GM23248 (cell line): ENCODE measurements around the gene SLC6A7. TPM values are rescaled to one million over a fixed set of nuclear protein-coding genes. Genes with fewer than 3 reads are reported as not detected.

Source experiments
- DNase-seq: peaks from one replicate; pipeline ENCODE4 v3.0.0-alpha.2; 2015
- H2AFZ ChIP-seq: fragments of 200-600 bp; sonication (generic); 2 replicates; pipeline ENCODE4 v1.6.1; 2016; ENCODE audit warnings: antibody characterized with exemption
- H3F3A ChIP-seq: fragments of 200-600 bp; sonication (generic); 2 replicates; pipeline ENCODE4 v1.6.1; 2016; ENCODE audit warnings: mild to moderate bottlenecking, antibody characterized with exemption, mixed run types; ENCODE audit not compliant: insufficient read depth
- H3K27ac ChIP-seq: fragments of 200-600 bp; sonication (generic); 2 replicates; pipeline ENCODE4 v1.5.1; 2016; ENCODE audit warnings: mild to moderate bottlenecking
- H3K27me3 ChIP-seq: fragments of 200-600 bp; sonication (generic); replicated peaks from 2 replicates; pipeline ENCODE4 v1.6.1; 2016; ENCODE audit warnings: mild to moderate bottlenecking; ENCODE audit not compliant: insufficient read depth
- H3K36me3 ChIP-seq: fragments of 200-600 bp; sonication (generic); 2 replicates; pipeline ENCODE4 v1.6.1; 2016; ENCODE audit warnings: low read depth, mild to moderate bottlenecking
- H3K4me1 ChIP-seq: fragments of 200-600 bp; sonication (generic); 2 replicates; pipeline ENCODE4 v1.6.1; 2016; ENCODE audit warnings: mild to moderate bottlenecking; ENCODE audit not compliant: insufficient read depth
- H3K4me2 ChIP-seq: fragments of 200-600 bp; sonication (generic); one replicate; pipeline ENCODE4 v1.6.1; 2016; ENCODE audit warnings: mild to moderate bottlenecking; ENCODE audit not compliant: unreplicated experiment
- H3K4me3 ChIP-seq: fragments of 200-600 bp; sonication (generic); 2 replicates; pipeline ENCODE4 v1.5.1; 2016; ENCODE audit warnings: mild to moderate bottlenecking
- H3K79me2 ChIP-seq: fragments of 200-600 bp; sonication (generic); 2 replicates; pipeline ENCODE4 v1.6.1; 2016; ENCODE audit warnings: mild to moderate bottlenecking; ENCODE audit not compliant: insufficient read depth
- H3K9ac ChIP-seq: fragments of 200-600 bp; sonication (generic); 2 replicates; pipeline ENCODE4 v1.6.1; 2016; ENCODE audit warnings: mild to moderate bottlenecking
- H3K9me2 ChIP-seq: fragments of 200-600 bp; sonication (generic); 2 replicates; pipeline ENCODE4 v1.6.1; 2016; ENCODE audit warnings: mixed run types, mild to moderate bottlenecking, moderate library complexity; ENCODE audit not compliant: insufficient read depth
- H3K9me3 ChIP-seq: fragments of 200-600 bp; sonication (generic); one replicate; pipeline ENCODE4 v1.6.1; 2017; ENCODE audit warnings: low read depth
- H4K20me1 ChIP-seq: fragments of 200-600 bp; sonication (generic); 2 replicates; pipeline ENCODE4 v1.6.0; 2016; ENCODE audit not compliant: insufficient read depth
- EZH2 ChIP-seq: fragments of 200-600 bp; sonication (generic); IDR thresholded peaks from 2 replicates; pipeline ENCODE4 v1.6.1; 2018; ENCODE audit warnings: antibody characterized with exemption, mild to moderate bottlenecking; ENCODE audit not compliant: insufficient read depth, poor library complexity, severe bottlenecking
- EZH2phosphoT487 ChIP-seq: fragments of 200-600 bp; sonication (generic); IDR thresholded peaks from 2 replicates; pipeline ENCODE4 v1.6.1; 2018; ENCODE audit warnings: antibody characterized with exemption, moderate library complexity, mild to moderate bottlenecking, low read depth; ENCODE audit not compliant: insufficient read depth
- WGBS, 2 experiments: methylation state at CpG; one replicate each; pipeline ENCODE4 v1.1.6; 2015 to 2017; ENCODE audit warnings: low lambda C conversion rate in 2 of 2, low coverage in 1 of 2; ENCODE audit errors: missing lambda C conversion rate in 2 of 2; 5-methylcytosine and 5-hydroxymethylcytosine counted together
- in situ Hi-C: fragments of 300-500 bp; cut with MboI; formaldehyde crosslinking; loops from 2 replicates; pipeline ENCODE4 v1.15.0; 2020
- polyA plus RNA-seq: library from polyadenylated mRNA; unstranded; fragments of >200 nt; fragmentation: Nextera tagmentation; extraction: Ambion mirVana; gene quantifications from 2 replicates; pipeline ENCODE4 v1.2.1, GENCODE V29; 2016
- total RNA-seq: library from RNA; depleted of rRNA; stranded (reverse); fragments of >200 nt; shearing (Covaris generic); gene quantifications from 2 replicates; pipeline ENCODE4 v1.2.3, GENCODE V29; 2014

SLC6A7 gene
- total and polyA plus RNA-seq, 2 experiments from 2014 or later: not detected

DNA sequence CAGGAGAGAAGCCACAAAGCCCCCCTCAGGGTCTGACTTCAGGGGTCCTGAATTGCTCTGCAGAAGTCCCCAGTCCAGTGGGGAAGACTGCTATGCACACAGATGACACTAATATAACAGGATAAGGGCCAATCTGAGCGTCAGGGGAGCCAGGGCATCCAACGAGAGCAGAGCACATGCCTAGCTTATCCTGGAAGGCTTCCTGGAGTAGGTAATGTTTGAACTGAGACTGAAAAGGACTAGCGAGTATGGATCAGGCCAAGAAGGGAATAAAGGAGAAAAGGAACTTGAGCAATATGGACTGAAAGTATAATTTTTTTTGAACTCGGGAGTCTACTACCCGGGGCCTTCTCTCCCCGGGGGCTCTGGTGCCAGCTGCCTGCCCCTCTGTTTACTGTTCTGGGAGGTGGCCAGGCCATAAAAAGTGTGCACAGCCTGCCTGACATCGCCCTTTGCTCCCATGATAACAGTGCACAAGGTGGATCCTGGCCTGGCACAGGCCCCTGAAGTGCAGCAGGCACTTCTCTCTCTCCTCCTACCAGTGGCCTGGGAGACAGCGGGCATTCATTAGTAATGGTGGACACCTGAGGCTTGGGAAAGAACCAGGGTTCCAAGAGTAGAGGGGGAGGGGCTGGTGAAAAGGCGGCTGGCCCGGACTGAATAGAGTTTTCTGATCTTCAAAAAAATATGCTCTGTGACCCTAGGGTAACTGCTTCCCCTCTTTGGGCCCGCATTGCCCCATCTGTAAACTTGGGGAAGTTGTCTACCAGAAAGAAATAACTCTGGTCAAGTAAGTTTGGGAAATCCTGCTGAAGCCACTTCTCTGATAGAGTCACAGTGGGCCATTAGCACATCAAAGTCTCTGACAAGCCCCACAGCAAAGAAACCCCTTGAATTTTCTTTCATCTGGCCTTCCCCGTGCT, 4.6 kb upstream of the SLC6A7 start:
- TF ChIP-seq EZH2phosphoT487: no peak
- TF ChIP-seq EZH2: no peak
- DNase-seq: no peak
- in situ Hi-C loops: no loop called here

DNA sequence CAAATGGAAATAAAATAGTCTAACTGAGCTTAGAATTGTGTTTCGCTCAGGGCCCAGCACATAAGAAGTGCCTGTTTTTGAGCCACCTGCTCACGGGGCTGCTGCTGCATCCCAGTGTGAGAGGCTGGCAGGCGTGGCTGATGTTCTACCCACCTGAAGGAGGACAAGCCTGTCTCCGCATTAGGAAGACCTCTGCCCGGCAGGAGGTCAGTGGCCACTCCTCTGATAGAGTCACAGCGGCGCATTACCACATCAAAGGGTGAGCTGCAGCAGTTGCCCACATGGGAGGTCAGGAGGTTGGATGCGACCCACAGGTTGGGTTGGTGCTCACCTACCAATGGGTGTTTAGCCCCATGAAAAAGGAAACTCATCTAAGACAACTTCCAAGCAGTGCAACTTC, 3.7 kb upstream of the SLC6A7 start:
- Histone ChIP-seq H3K4me2 (no peak overlapping the region), H3K9me2 (no peaks in the 10 kb centered on the region), H3F3A (no peaks in the 10 kb centered on the region), H3K9ac (no peak overlapping the region), H3K4me1 (no peaks in the 10 kb centered on the region), H3K4me3 (no peak overlapping the region), H4K20me1 (no peaks in the 10 kb centered on the region), H3K27ac (no peak overlapping the region), H3K36me3 (no peaks in the 10 kb centered on the region), H3K27me3 (peaks cover 30% of the 10 kb centered on the region), H3K9me3 (no peaks in the 10 kb centered on the region), H2AFZ (no peak overlapping the region), H3K79me2 (no peaks in the 10 kb centered on the region)
- in situ Hi-C loops: no loop called here
- 85 to 87% methylated on average over 8 of the region's 8 CpGs for WGBS, 2 experiments
- no peak for DNase-seq
- no peak for TF ChIP-seq EZH2

More for the DNA sequence above, 4.6 kb upstream of the SLC6A7 start:
- 80 to 86% methylated on average over 12 of the region's 12 CpGs for WGBS, 2 experiments
- H2AFZ ChIP-seq: no peak overlapping the region
- H3K79me2 ChIP-seq: no peaks in the 10 kb centered on the region
- H3K36me3 ChIP-seq: no peaks in the 10 kb centered on the region
- H3K4me1 ChIP-seq: no peaks in the 10 kb centered on the region
- H3K9me2 ChIP-seq: no peaks in the 10 kb centered on the region
- no peaks in the 10 kb centered on the region for H4K20me1 ChIP-seq
- H3K4me2 ChIP-seq: no peak overlapping the region
- H3F3A ChIP-seq: no peaks in the 10 kb centered on the region
- no peaks in the 10 kb centered on the region for H3K9me3 ChIP-seq
- H3K27me3 ChIP-seq: peaks cover 21% of the 10 kb centered on the region
- H3K4me3 ChIP-seq: no peak overlapping the region
- no peak overlapping the region for H3K27ac ChIP-seq
- H3K9ac ChIP-seq: no peak overlapping the region

DNA sequence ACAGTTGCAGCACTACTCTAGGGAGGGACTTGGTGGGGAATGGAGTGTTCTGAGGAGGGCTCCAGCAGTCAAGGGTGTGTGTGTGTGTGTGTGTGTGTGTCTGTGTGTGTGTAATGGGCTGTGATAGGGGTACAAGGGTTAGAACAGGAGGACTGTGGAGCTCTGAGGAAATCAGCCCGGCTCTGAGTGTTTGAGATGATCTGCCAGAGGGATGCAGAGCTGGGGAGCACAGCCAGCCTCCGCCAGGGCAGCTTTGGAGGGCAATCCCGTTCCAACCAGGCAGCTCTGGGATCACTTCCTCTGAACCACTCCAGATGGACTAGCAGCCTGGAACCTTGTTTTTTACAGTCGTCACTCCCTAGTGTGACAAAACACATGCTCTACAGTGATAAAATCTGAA, 3.0 kb upstream of the SLC6A7 start:
- Histone ChIP-seq H3K4me1 (no peaks in the 10 kb centered on the region), H3K27ac (no peak overlapping the region), H3F3A (no peaks in the 10 kb centered on the region), H3K4me2 (no peak overlapping the region), H3K9me2 (no peaks in the 10 kb centered on the region), H3K79me2 (no peaks in the 10 kb centered on the region), H3K4me3 (no peak overlapping the region), H3K36me3 (no peaks in the 10 kb centered on the region), H3K27me3 (peaks cover 35% of the 10 kb centered on the region), H3K9me3 (no peaks in the 10 kb centered on the region), H4K20me1 (no peaks in the 10 kb centered on the region), H2AFZ (no peak overlapping the region), H3K9ac (no peak overlapping the region)
- DNase-seq: no peak
- in situ Hi-C loops: no loop called here
- TF ChIP-seq EZH2 (no peak), EZH2phosphoT487 (no peak)
- WGBS, 2 experiments: 16 to 21% methylated on average over 4 of the region's 4 CpGs

DNA sequence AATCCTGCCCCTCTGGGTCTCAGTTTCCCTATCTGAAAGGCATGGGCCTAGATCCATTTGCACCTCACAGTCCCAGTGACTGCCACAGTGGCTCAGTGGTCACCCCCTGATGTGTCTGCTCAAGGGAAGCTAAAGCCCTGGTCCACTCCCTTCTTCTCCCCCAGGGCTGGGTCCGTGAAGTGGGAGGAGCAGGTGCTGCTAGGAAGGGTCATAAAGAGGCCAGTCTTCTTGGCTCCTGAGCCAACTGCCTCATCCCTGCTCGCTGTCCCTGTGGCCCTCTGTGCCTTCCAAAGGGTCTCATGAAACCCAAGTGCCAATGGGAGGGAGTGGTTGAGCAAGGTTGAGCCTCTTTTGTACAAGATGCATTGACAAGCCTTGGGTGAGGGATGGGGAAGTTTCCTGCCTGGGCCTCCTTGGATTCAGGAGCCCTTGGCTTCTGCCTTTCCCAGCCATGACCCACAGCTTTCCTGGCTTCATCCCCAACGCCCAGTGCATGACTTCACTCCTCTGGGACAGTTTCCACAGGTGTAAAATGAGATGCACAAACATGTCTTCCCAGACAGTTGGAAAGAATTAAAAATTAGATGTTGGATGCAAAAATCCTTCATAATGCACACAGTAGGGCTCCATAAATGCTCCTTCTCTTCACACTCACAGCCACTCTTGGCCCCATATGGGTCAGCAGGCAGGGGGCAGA, 1.6 kb upstream of the SLC6A7 start:
- Histone ChIP-seq H4K20me1 (no peaks in the 10 kb centered on the region), H3K9ac (no peak overlapping the region), H3K27me3 (peaks cover 39% of the 10 kb centered on the region), H3K79me2 (no peaks in the 10 kb centered on the region), H3K9me3 (no peaks in the 10 kb centered on the region), H2AFZ (no peak overlapping the region), H3K4me1 (no peaks in the 10 kb centered on the region), H3K27ac (no peak overlapping the region), H3F3A (no peaks in the 10 kb centered on the region), H3K9me2 (no peaks in the 10 kb centered on the region), H3K4me3 (no peak overlapping the region), H3K36me3 (no peaks in the 10 kb centered on the region), H3K4me2 (no peak overlapping the region)
- no peak for TF ChIP-seq EZH2
- TF ChIP-seq EZH2phosphoT487: no peak
- in situ Hi-C loops: no loop called here
- DNase-seq: no peak
- WGBS, 2 experiments: 29 to 45% methylated on average over 3 of the region's 3 CpGs
